PC-9 (cell line): ENCODE results near the gene CCDC81. TPM values are rescaled to one million over a fixed set of nuclear protein-coding genes. Genes with fewer than 3 reads are reported as not detected.
"Not testable (repeated sequence)": the region's sequence is repeated elsewhere in the genome, so short reads cannot be mapped to it uniquely, and the experiment has no call there.

Source experiments
- BruUV-seq: library from RNA; stranded (reverse); fragments of 400-500 nt; replicated peaks from 2 replicates; lab custom pipeline; 2021; lab: Mats Ljungman, UMichigan
- CTCF ChIA-PET: fragments of 300-600 bp; sonication (Branson Sonifier 250); formaldehyde crosslinking; loops from one replicate; lab custom pipeline; 2022; ENCODE audit warnings: antibody characterized with exemption; lab: Charles Lee
- POLR2A ChIA-PET: fragments of 300-600 bp; sonication (Branson Sonifier 250); formaldehyde crosslinking; loops from one replicate; lab custom pipeline; 2022; ENCODE audit warnings: antibody characterized with exemption; ENCODE audit not compliant: unreplicated experiment; lab: Charles Lee
- DNase-seq, 2 experiments: peaks; one replicate each; pipeline versions ENCODE4 v3.0.0 to v3.0.0-alpha.2; 2015 to 2022; ENCODE audit warnings: mixed read lengths in 1 of 2
- H2AFZ ChIP-seq: fragments of 200-600 bp; sonication (generic); 2 replicates; pipeline ENCODE4 v1.8.1; 2017; ENCODE audit warnings: antibody characterized with exemption
- H3F3A ChIP-seq: fragments of 200-600 bp; sonication (generic); 2 replicates; pipeline ENCODE4 v1.8.1; 2017; ENCODE audit warnings: antibody characterized with exemption, mild to moderate bottlenecking, low read depth; ENCODE audit not compliant: insufficient read depth
- H3K27ac ChIP-seq: fragments of 200-600 bp; sonication (generic); 2 replicates; pipeline ENCODE4 v1.6.1; 2016; ENCODE audit warnings: mixed run types
- H3K27me3 ChIP-seq: fragments of 200-600 bp; sonication (generic); 2 replicates; pipeline ENCODE4 v1.6.1; 2016; ENCODE audit warnings: low read depth, mixed run types; ENCODE audit not compliant: insufficient read depth
- H3K36me3 ChIP-seq: fragments of 200-600 bp; sonication (generic); 2 replicates; pipeline ENCODE4 v1.6.1; 2016; ENCODE audit warnings: low read depth, mixed run types
- H3K4me1 ChIP-seq: fragments of 200-600 bp; sonication (generic); replicated peaks from 2 replicates; pipeline ENCODE4 v1.6.1; 2016; ENCODE audit warnings: mixed run types; ENCODE audit not compliant: insufficient read depth
- H3K4me2 ChIP-seq: fragments of 200-600 bp; sonication (generic); 2 replicates; pipeline ENCODE4 v1.6.1; 2017; ENCODE audit warnings: mixed run types
- H3K4me3 ChIP-seq: fragments of 200-600 bp; sonication (generic); 2 replicates; pipeline ENCODE4 v1.6.1; 2016; ENCODE audit warnings: mixed run types
- H3K79me2 ChIP-seq: fragments of 200-600 bp; sonication (generic); 2 replicates; pipeline ENCODE4 v1.6.1; 2017; ENCODE audit warnings: low read depth, mixed run types
- H3K9me2 ChIP-seq: fragments of 200-600 bp; sonication (generic); 2 replicates; pipeline ENCODE4 v1.8.1; 2017; ENCODE audit warnings: mild to moderate bottlenecking; ENCODE audit not compliant: insufficient read depth
- H3K9me3 ChIP-seq: fragments of 200-600 bp; sonication (generic); 2 replicates; pipeline ENCODE4 v1.8.1; 2016; ENCODE audit warnings: low read depth; ENCODE audit not compliant: insufficient read depth
- H4K20me1 ChIP-seq: fragments of 200-600 bp; sonication (generic); 2 replicates; pipeline ENCODE4 v1.8.1; 2017; ENCODE audit not compliant: insufficient read depth
- CTCF ChIP-seq: fragments of 200-600 bp; sonication (generic); conservative IDR thresholded peaks from 2 replicates; pipeline ENCODE4 v1.6.1; 2017; ENCODE audit warnings: mixed run types, antibody characterized with exemption, mild to moderate bottlenecking, moderate library complexity
- EZH2 ChIP-seq: fragments of 200-600 bp; sonication (generic); IDR thresholded peaks from 2 replicates; pipeline ENCODE4 v1.8.0; 2017; ENCODE audit warnings: antibody characterized with exemption, low read depth
- intact Hi-C: fragments of 100-400 bp; cut with micrococcal nuclease; formaldehyde crosslinking; loops from one replicate; pipeline ENCODE4 v1.10.0; 2022; ENCODE audit not compliant: unreplicated experiment
- total RNA-seq: library from RNA; stranded (reverse); gene quantifications from 2 replicates; pipeline ENCODE4 v1.2.3, GENCODE V29; 2021

Gene CCDC81
- total RNA-seq, 1 experiment from 2014 or later = 0.65 TPM

- Histone ChIP-seq H3K36me3 (no peaks in the 10 kb centered on the region), H3K9me2 (no peaks in the 10 kb centered on the region), H2AFZ (no peak overlapping the region), H3K9me3 (peaks cover 3% of the 10 kb centered on the region; the same call in 1 of the 2 replicates), H3K4me1 (no peaks in the 10 kb centered on the region), H4K20me1 (no peaks in the 10 kb centered on the region), H3K4me2 (no peak overlapping the region), H3K4me3 (no peak overlapping the region), H3F3A (no peaks in the 10 kb centered on the region), H3K79me2 (no peaks in the 10 kb centered on the region), H3K27me3 (no peaks in the 10 kb centered on the region), H3K27ac (no peak overlapping the region)
- intact Hi-C loops = no loop called here
- CTCF ChIA-PET = no interaction called here
- TF ChIP-seq CTCF = no peak
- TF ChIP-seq EZH2 = no peak
- DNase-seq = no peak
- BruUV-seq = no TSS peak
- POLR2A ChIA-PET = no interaction called here
Measured at GRCh38 chr11:86427441-86427840, 52.8 kb downstream of the CCDC81 start.

GRCh38 chr11:86431258-86431657 is 56.6 kb downstream of the CCDC81 start:
- Histone ChIP-seq H3K4me3 (no peak overlapping the region), H3F3A (no peaks in the 10 kb centered on the region), H4K20me1 (no peaks in the 10 kb centered on the region), H3K4me1 (no peaks in the 10 kb centered on the region), H3K9me3 (peaks cover 3% of the 10 kb centered on the region; the same call in 1 of the 2 replicates), H3K27me3 (no peaks in the 10 kb centered on the region), H3K36me3 (no peaks in the 10 kb centered on the region), H3K4me2 (no peak overlapping the region), H3K27ac (no peak overlapping the region), H2AFZ (no peak overlapping the region), H3K9me2 (no peaks in the 10 kb centered on the region), H3K79me2 (no peaks in the 10 kb centered on the region)
- ChIA-PET CTCF (no interaction called here), POLR2A (no interaction called here)
- TF ChIP-seq CTCF = no peak
- no peak for TF ChIP-seq EZH2
- DNase-seq = no peak
- no TSS peak for BruUV-seq
- intact Hi-C loops = no loop called here

GRCh38 chr11:86433361-86434095 is 58.8 kb downstream of the CCDC81 start:
- not testable (repeated sequence) for H3K4me1 ChIP-seq

More at GRCh38 chr11:86433361-86434095, 58.8 kb downstream of the CCDC81 start:
- H3K4me2 ChIP-seq, H2AFZ ChIP-seq, intact Hi-C loops, H3K4me3 ChIP-seq, BruUV-seq, H3K9me2 ChIP-seq, H3K36me3 ChIP-seq, H3K27me3 ChIP-seq, H3K27ac ChIP-seq, DNase-seq, H3F3A ChIP-seq, CTCF ChIA-PET, H4K20me1 ChIP-seq, H3K79me2 ChIP-seq, H3K9me3 ChIP-seq, POLR2A ChIA-PET: not testable (repeated sequence)
